Measurements from ENCODE around the gene CTSZ. TPM values are rescaled to one million over a fixed set of nuclear protein-coding genes. Genes with fewer than 3 reads are reported as not detected.

Gene CTSZ
- total and polyA plus RNA-seq, 2 experiments from 2014 or later, result 0.58 to 41.4 TPM

- no peak for TF ChIP-seq ZNF462 (CRISPR knock-in tag; IDR thresholded peaks at IDR 0.05)
- TF ChIP-seq NANOG (IDR thresholded peaks at IDR 0.05; ENCODE audit: borderline replicate concordance), result no peak
- TF ChIP-seq EZH2 (IDR thresholded peaks at IDR 0.05; ENCODE audit: low read depth, unreplicated experiment), result no peak
- no peak for TF ChIP-seq CREB1 (CRISPR knock-in tag; IDR thresholded peaks at IDR 0.05; ENCODE audit: low read depth)
- no peak for TF ChIP-seq ZNF114 (CRISPR knock-in tag; IDR thresholded peaks at IDR 0.05)
- no peak for TF ChIP-seq STAT1 (IDR thresholded peaks at IDR 0.05; ENCODE audit: unreplicated experiment)
Observed at GRCh38 chr20:59003836-59004492, 3.1 kb downstream of the CTSZ start (continued).

- Histone ChIP-seq H3F3A (replicated peaks; ENCODE audit: low read depth) (peaks cover 1% of the 10 kb centered on the region; the same call in 1 of the 2 replicates), H2AFZ (no peak overlapping the region), H3K4me3 (no peak overlapping the region), H4K20me1 (replicated peaks; ENCODE audit: insufficient read depth) (0 out of 2 replicates have a peak, but pooled peaks cover 5% of the 10 kb centered on the region), H3K27me3 (ENCODE audit: insufficient read depth) (peaks cover 5% of the 10 kb centered on the region), H3K4me1 (ENCODE audit: insufficient read depth) (no peaks in the 10 kb centered on the region; the same call in 1 of the 2 replicates), H3K36me3 (ENCODE audit: insufficient read depth) (no peaks in the 10 kb centered on the region), H3K9me2 (ENCODE audit: insufficient read depth) (no peaks in the 10 kb centered on the region), H3K79me2 (replicated peaks; ENCODE audit: insufficient read depth) (no peaks in the 10 kb centered on the region), H3K27ac (ENCODE audit: low read depth) (no peak overlapping the region), H3K4me2 (no peak overlapping the region)
- no peak overlapping the region for H3K27ac Mint-ChIP-seq
- DNase-seq (ENCODE audit: low spot score) (no peak), ATAC-seq (no peak)
- H3K4me1 Mint-ChIP-seq, result peaks cover 13% of the 10 kb centered on the region
- H3K27me3 Mint-ChIP-seq (ENCODE audit: insufficient read depth, low read depth, poor library complexity), result peaks cover 17% of the 10 kb centered on the region
- no peak overlapping the region for H3K4me3 Mint-ChIP-seq
- H3K36me3 Mint-ChIP-seq (ENCODE audit: low read depth), result peaks cover 5% of the 10 kb centered on the region
- H3K9me3 Mint-ChIP-seq, result no peaks in the 10 kb centered on the region
- TF ChIP-seq ZNF331 (CRISPR knock-in tag; IDR thresholded peaks at IDR 0.05; ENCODE audit: low read depth) (no peak), ETS1 (IDR thresholded peaks at IDR 0.05) (no peak), STAT1 (IDR thresholded peaks at IDR 0.05; ENCODE audit: unreplicated experiment) (no peak), CREB1 (CRISPR knock-in tag; IDR thresholded peaks at IDR 0.05; ENCODE audit: low read depth) (no peak), JUNB (IDR thresholded peaks at IDR 0.05; ENCODE audit: unreplicated experiment) (no peak), EZH2phosphoT487 (IDR thresholded peaks at IDR 0.05; ENCODE audit: unreplicated experiment) (no peak), ZNF114 (CRISPR knock-in tag; IDR thresholded peaks at IDR 0.05) (no peak), NANOG (IDR thresholded peaks at IDR 0.05; ENCODE audit: borderline replicate concordance) (no peak), EZH2 (IDR thresholded peaks at IDR 0.05; ENCODE audit: low read depth, unreplicated experiment) (no peak)
- TF ChIP-seq, protein P1, sequence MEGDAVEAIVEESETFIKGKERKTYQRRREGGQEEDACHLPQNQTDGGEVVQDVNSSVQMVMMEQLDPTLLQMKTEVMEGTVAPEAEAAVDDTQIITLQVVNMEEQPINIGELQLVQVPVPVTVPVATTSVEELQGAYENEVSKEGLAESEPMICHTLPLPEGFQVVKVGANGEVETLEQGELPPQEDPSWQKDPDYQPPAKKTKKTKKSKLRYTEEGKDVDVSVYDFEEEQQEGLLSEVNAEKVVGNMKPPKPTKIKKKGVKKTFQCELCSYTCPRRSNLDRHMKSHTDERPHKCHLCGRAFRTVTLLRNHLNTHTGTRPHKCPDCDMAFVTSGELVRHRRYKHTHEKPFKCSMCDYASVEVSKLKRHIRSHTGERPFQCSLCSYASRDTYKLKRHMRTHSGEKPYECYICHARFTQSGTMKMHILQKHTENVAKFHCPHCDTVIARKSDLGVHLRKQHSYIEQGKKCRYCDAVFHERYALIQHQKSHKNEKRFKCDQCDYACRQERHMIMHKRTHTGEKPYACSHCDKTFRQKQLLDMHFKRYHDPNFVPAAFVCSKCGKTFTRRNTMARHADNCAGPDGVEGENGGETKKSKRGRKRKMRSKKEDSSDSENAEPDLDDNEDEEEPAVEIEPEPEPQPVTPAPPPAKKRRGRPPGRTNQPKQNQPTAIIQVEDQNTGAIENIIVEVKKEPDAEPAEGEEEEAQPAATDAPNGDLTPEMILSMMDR (conservative IDR thresholded peaks at IDR 0.05; ENCODE audit: low read depth in 2 of 2), result no peak
Observed at GRCh38 chr20:59002874-59003399, 4.1 kb downstream of the CTSZ start.
